HepG2 (cell line): ENCODE data around the gene C2orf80. TPM values are rescaled to one million over a fixed set of nuclear protein-coding genes. Genes with fewer than 3 reads are reported as not detected.

ENCODE experiments used
- ATF6 ChIP-seq: sonication (generic); formaldehyde crosslinking; conservative IDR thresholded peaks from 2 replicates; pipeline ENCODE4 v1.4.0; 2020; ENCODE audit warnings: missing genetic modification reagents
- BCL6 ChIP-seq: IDR thresholded peaks from 2 replicates; pipeline ENCODE4 v1.6.1; 2016; ENCODE audit warnings: missing genetic modification reagents, missing compliant biosample characterization
- HCFC1 ChIP-seq: fragments of 150-350 bp; IDR thresholded peaks from 2 replicates; pipeline ENCODE4 v1.6.1; 2014; ENCODE audit warnings: low read depth, low read length
- HNRNPL ChIP-seq: fragments of 200-400 bp; formaldehyde crosslinking; IDR thresholded peaks from 2 replicates; pipeline ENCODE4 v1.6.1; 2017; ENCODE audit warnings: mild to moderate bottlenecking, low read depth, low read length
- IKZF5 ChIP-seq: IDR thresholded peaks from 2 replicates; pipeline ENCODE4 v1.6.1; 2018; ENCODE audit warnings: missing genetic modification reagents, mild to moderate bottlenecking, missing compliant biosample characterization
- ISL2 ChIP-seq: sonication (generic); formaldehyde crosslinking; IDR thresholded peaks from 2 replicates; pipeline ENCODE4 v1.5.0; 2020; ENCODE audit warnings: missing genetic modification reagents
- KIAA2018 ChIP-seq: sonication (generic); formaldehyde crosslinking; IDR thresholded peaks from 2 replicates; pipeline ENCODE4 v1.5.0; 2020; ENCODE audit warnings: mild to moderate bottlenecking, missing genetic modification reagents, borderline replicate concordance
- NR2F6 ChIP-seq, 2 experiments: IDR thresholded peaks; 2 replicates each; pipeline ENCODE4 v1.6.1; 2016; ENCODE audit warnings: antibody characterized with exemption in 1 of 2, mild to moderate bottlenecking in 1 of 2
- PRPF4 ChIP-seq: fragments of 200-400 bp; formaldehyde crosslinking; IDR thresholded peaks from 2 replicates; pipeline ENCODE4 v1.6.1; 2016; ENCODE audit warnings: low read length, low read depth; ENCODE audit not compliant: poor library complexity, severe bottlenecking
- SIN3A ChIP-seq: IDR thresholded peaks from 2 replicates; pipeline ENCODE4 v1.6.1; 2011; ENCODE audit warnings: low read depth, mild to moderate bottlenecking, control low read depth, low read length, borderline replicate concordance
- ZNF446 ChIP-seq: sonication (generic); formaldehyde crosslinking; IDR thresholded peaks from 2 replicates; pipeline ENCODE4 v1.5.0; 2020; ENCODE audit warnings: mild to moderate bottlenecking, missing genetic modification reagents
- ZNF574 ChIP-seq: sonication (generic); formaldehyde crosslinking; IDR thresholded peaks from 2 replicates; pipeline ENCODE4 v1.4.0; 2020; ENCODE audit warnings: missing genetic modification reagents
- ZNF615 ChIP-seq: sonication (generic); formaldehyde crosslinking; IDR thresholded peaks from 2 replicates; pipeline ENCODE4 v1.5.0; 2020; ENCODE audit warnings: mild to moderate bottlenecking, missing genetic modification reagents, borderline replicate concordance
- ZNF674 ChIP-seq: sonication (generic); formaldehyde crosslinking; IDR thresholded peaks from 2 replicates; pipeline ENCODE4 v1.5.0; 2020; ENCODE audit warnings: low read depth, mild to moderate bottlenecking, missing genetic modification reagents
- polyA plus RNA-seq, 8 experiments: library from polyadenylated mRNA; depleted of rRNA in 3 of 8; stranded (reverse) in 7 of 8; unstranded in 1 of 8; fragments of >200 nt; fragmentation: Illumina TruSeq in 4 of 8; extraction: Trizol in 4 of 8; gene quantifications; 2 replicates each; pipeline versions ENCODE4 v1.2.1 to v1.2.3, GENCODE V29; 2011 to 2016; ENCODE audit warnings: low read depth in 4 of 8, missing spikeins in 1 of 8, mixed read lengths in 1 of 8; ENCODE audit not compliant: insufficient read depth in 1 of 8
- total RNA-seq, 5 experiments: library from RNA; depleted of rRNA; stranded (reverse); fragments of >200 nt; fragmentation: Illumina TruSeq; extraction: Trizol; gene quantifications; 2 replicates each; pipeline ENCODE4 v1.2.3, GENCODE V29; 2016; ENCODE audit warnings: low read depth in 1 of 5

The C2orf80 gene
- total and polyA plus RNA-seq, 2 of the 13 experiments (the other 11 are each of a cell fraction or from before 2014, with no cell fraction given) = not detected

GRCh38 chr2:208142925-208143799 is 46.7 kb downstream of the C2orf80 start (continued):
- no peak for TF ChIP-seq KIAA2018 (CRISPR knock-in tag)
- TF ChIP-seq SIN3A = no peak
- TF ChIP-seq PRPF4 = no peak
- no peak for TF ChIP-seq NR2F6 (IDR thresholded peaks at IDR 0.05)
- peak; percentile 36; the same call in 1 of the 2 replicates for TF ChIP-seq NR2F6 (CRISPR knock-in tag; IDR thresholded peaks at IDR 0.05)
- TF ChIP-seq ZNF574 (CRISPR knock-in tag) = 0 out of 2 replicates have a peak, but pooled peaks have one; percentile 26
- TF ChIP-seq BCL6 (CRISPR knock-in tag) = peak; percentile 53; the same call in 1 of the 2 replicates
- no peak; the same call in 1 of the 2 replicates for TF ChIP-seq IKZF5 (CRISPR knock-in tag)
- TF ChIP-seq ZNF446 (CRISPR knock-in tag) = no peak
- peak; percentile 48; the same call in 1 of the 2 replicates for TF ChIP-seq ISL2 (CRISPR knock-in tag)
- TF ChIP-seq ZNF615 (CRISPR knock-in tag) = no peak
- no peak for TF ChIP-seq ATF6 (CRISPR knock-in tag)
- TF ChIP-seq ZNF674 (CRISPR knock-in tag) = no peak
- TF ChIP-seq HNRNPL = no peak
- TF ChIP-seq HCFC1 = no peak
